Measurements from ENCODE around the gene NHP2.
"Not testable (repeated sequence)": the region's sequence is repeated elsewhere in the genome, so short reads cannot be mapped to it uniquely, and the experiment has no call there.

Gene NHP2

GRCh38 chr5:178129296-178129695, 24.4 kb downstream of the NHP2 start:
- DNase-seq, result no peak

- not testable (repeated sequence) for DNase-seq
Measured at GRCh38 chr5:178127300-178128009, 26.2 kb downstream of the NHP2 start.

- no peak for DNase-seq
Measured at GRCh38 chr5:178126556-178126955, 27.1 kb downstream of the NHP2 start.

- no peak for DNase-seq
Measured at GRCh38 chr5:178125253-178125906, 28.3 kb downstream of the NHP2 start.

- DNase-seq, result no peak
Measured at GRCh38 chr5:178123966-178124925, 29.4 kb downstream of the NHP2 start.

GRCh38 chr5:178123094-178123965, 30.4 kb downstream of the NHP2 start:
- DNase-seq, result no peak

- no peak for DNase-seq
Measured at GRCh38 chr5:178122346-178122745, 31.3 kb downstream of the NHP2 start.

- no peak for DNase-seq
Measured at GRCh38 chr5:178121391-178122276, 32.1 kb downstream of the NHP2 start.

- peak; percentile 78 for DNase-seq
Measured at GRCh38 chr5:178120607-178121357, 32.9 kb downstream of the NHP2 start.

- DNase-seq, result no peak
Measured at GRCh38 chr5:178119915-178120606, 33.6 kb downstream of the NHP2 start.

- DNase-seq, result no peak
Measured at GRCh38 chr5:178117923-178118701, 35.6 kb downstream of the NHP2 start.

GRCh38 chr5:178116143-178116885, 37.4 kb downstream of the NHP2 start:
- DNase-seq, result peak; percentile 72

GRCh38 chr5:178115814-178116142, 37.9 kb downstream of the NHP2 start:
- no peak for DNase-seq

GRCh38 chr5:178115136-178115813, 38.4 kb downstream of the NHP2 start:
- no peak for DNase-seq

GRCh38 chr5:178114325-178115135, 39.2 kb downstream of the NHP2 start:
- DNase-seq, result peak; percentile 50

GRCh38 chr5:178113841-178114324, 39.8 kb downstream of the NHP2 start:
- DNase-seq, result peak; percentile 36

Data from activated naive CD4-positive, alpha-beta T cell treated with Interleukin-2 at 50 U/mL for 16 hours (primary cell).